HEK293 (cell line): Measurements from ENCODE around the gene ADAMTS16.

Experiments
- CTCF ChIA-PET: fragments of 350-600 bp; formaldehyde crosslinking; extraction: SDS; loops from one replicate; lab custom pipeline; 2021; ENCODE audit warnings: antibody characterized with exemption; lab: Yijun Ruan, JAX
- POLR2A ChIA-PET: fragments of 300-600 bp; formaldehyde crosslinking; extraction: SDS; loops from one replicate; lab custom pipeline; 2020; ENCODE audit warnings: antibody characterized with exemption, inconsistent platforms; lab: Yijun Ruan, JAX
- H3K27ac ChIP-seq: fragments of 200-500 bp; sonication (Bioruptor generic); 2 replicates; pipeline ENCODE4 v1.5.1; 2014; ENCODE audit warnings: low read depth, low read length, control low read depth, inconsistent platforms; ENCODE audit errors: extremely low read depth
- H3K36me3 ChIP-seq, 2 experiments: fragments of 200-500 bp in 1 of 2; sonication (Bioruptor generic) in 1 of 2; 1 replicate in 1 of 2; 2 replicates in 1 of 2; pipeline ENCODE4 v1.5.1; 2014 to 2017; ENCODE audit warnings: inconsistent platforms in 2 of 2, low read length in 2 of 2; ENCODE audit not compliant: control insufficient read depth in 2 of 2, insufficient read depth in 1 of 2
- H3K4me1 ChIP-seq: fragments of 200-500 bp; sonication (Bioruptor generic); 2 replicates; pipeline ENCODE4 v1.5.1; 2014; ENCODE audit warnings: mild to moderate bottlenecking, low read length, inconsistent platforms; ENCODE audit not compliant: control insufficient read depth, insufficient read depth
- H3K4me3 ChIP-seq: 2 replicates; pipeline ENCODE4 v1.5.1; 2011; ENCODE audit warnings: low read depth, mild to moderate bottlenecking, control low read depth, low read length, moderate library complexity
- H3K9me3 ChIP-seq: fragments of 200-500 bp; sonication (Bioruptor generic); 2 replicates; pipeline ENCODE4 v1.5.1; 2014; ENCODE audit warnings: low read depth, low read length, inconsistent platforms; ENCODE audit not compliant: control insufficient read depth, insufficient read depth
- FEZF1 ChIP-seq: fragments of 450-650 bp; formaldehyde crosslinking; IDR thresholded peaks from 2 replicates; pipeline ENCODE4 v1.5.1; 2016; ENCODE audit warnings: missing biosample characterization, missing genetic modification characterization
- HOXC10 ChIP-seq: sonication (generic); formaldehyde crosslinking; IDR thresholded peaks from 2 replicates; pipeline ENCODE4 v1.8.1; 2023; ENCODE audit warnings: mild to moderate bottlenecking, missing genetic modification reagents
- SP3 ChIP-seq: fragments of 450-650 bp; formaldehyde crosslinking; IDR thresholded peaks from 2 replicates; pipeline ENCODE4 v1.5.1; 2016; ENCODE audit warnings: missing biosample characterization, missing genetic modification characterization
- ZNF175 ChIP-seq: fragments of 450-650 bp; formaldehyde crosslinking; IDR thresholded peaks from 2 replicates; pipeline ENCODE4 v1.5.1; 2016; ENCODE audit warnings: missing biosample characterization, missing genetic modification characterization
- ZNF514 ChIP-seq: fragments of 450-650 bp; formaldehyde crosslinking; IDR thresholded peaks from 2 replicates; pipeline ENCODE4 v1.5.1; 2016; ENCODE audit warnings: missing biosample characterization, missing genetic modification characterization
- ZNF555 ChIP-seq: fragments of 450-650 bp; formaldehyde crosslinking; conservative IDR thresholded peaks from 2 replicates; pipeline ENCODE4 v1.5.1; 2017; ENCODE audit warnings: missing biosample characterization, mild to moderate bottlenecking, missing genetic modification characterization, inconsistent platforms
- ZNF571 ChIP-seq: fragments of 450-650 bp; formaldehyde crosslinking; IDR thresholded peaks from 2 replicates; pipeline ENCODE4 v1.5.0; 2017; ENCODE audit warnings: missing biosample characterization, missing genetic modification characterization
- ZNF843 ChIP-seq: fragments of 450-650 bp; formaldehyde crosslinking; IDR thresholded peaks from 2 replicates; pipeline ENCODE4 v1.5.1; 2016; ENCODE audit warnings: missing biosample characterization, missing genetic modification characterization
- ZXDB ChIP-seq: fragments of 450-650 bp; formaldehyde crosslinking; IDR thresholded peaks from 2 replicates; pipeline ENCODE4 v1.5.1; 2016; ENCODE audit warnings: missing biosample characterization, missing genetic modification characterization
- TF ChIP-seq, protein P1 (sequence below): fragments of 450-650 bp; formaldehyde crosslinking; IDR thresholded peaks from 2 replicates; pipeline ENCODE4 v1.5.1; 2016; ENCODE audit warnings: missing biosample characterization, missing genetic modification characterization
- TF ChIP-seq, protein P2 (sequence below): fragments of 450-650 bp; formaldehyde crosslinking; IDR thresholded peaks from 2 replicates; pipeline ENCODE4 v1.5.1; 2016; ENCODE audit warnings: missing biosample characterization, missing genetic modification characterization
- TF ChIP-seq, protein P3 (sequence below): fragments of 450-650 bp; formaldehyde crosslinking; IDR thresholded peaks from 2 replicates; pipeline ENCODE4 v1.5.1; 2017; ENCODE audit warnings: missing biosample characterization, missing genetic modification characterization

ADAMTS16 gene

DNA sequence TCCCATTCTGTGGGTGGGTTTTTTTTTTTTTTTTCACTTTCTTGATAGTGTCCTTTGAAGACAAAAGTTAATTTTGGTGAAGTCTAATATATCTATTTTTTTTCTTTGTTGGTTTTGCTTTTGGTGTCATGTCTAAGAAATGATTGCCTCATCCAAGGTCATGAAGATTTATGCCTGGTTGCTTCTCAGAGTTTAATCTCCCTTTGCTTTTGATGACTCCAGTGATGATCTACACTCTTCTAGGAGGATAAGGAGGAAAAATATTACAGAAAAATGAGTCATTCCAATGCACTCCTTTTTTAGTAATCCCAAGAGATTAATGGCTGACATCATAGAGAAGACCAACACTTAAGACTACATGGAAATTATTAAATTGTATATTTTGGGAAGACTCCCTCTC is 202.7 kb downstream of the ADAMTS16 start (continued):
- TF ChIP-seq, protein P1, sequence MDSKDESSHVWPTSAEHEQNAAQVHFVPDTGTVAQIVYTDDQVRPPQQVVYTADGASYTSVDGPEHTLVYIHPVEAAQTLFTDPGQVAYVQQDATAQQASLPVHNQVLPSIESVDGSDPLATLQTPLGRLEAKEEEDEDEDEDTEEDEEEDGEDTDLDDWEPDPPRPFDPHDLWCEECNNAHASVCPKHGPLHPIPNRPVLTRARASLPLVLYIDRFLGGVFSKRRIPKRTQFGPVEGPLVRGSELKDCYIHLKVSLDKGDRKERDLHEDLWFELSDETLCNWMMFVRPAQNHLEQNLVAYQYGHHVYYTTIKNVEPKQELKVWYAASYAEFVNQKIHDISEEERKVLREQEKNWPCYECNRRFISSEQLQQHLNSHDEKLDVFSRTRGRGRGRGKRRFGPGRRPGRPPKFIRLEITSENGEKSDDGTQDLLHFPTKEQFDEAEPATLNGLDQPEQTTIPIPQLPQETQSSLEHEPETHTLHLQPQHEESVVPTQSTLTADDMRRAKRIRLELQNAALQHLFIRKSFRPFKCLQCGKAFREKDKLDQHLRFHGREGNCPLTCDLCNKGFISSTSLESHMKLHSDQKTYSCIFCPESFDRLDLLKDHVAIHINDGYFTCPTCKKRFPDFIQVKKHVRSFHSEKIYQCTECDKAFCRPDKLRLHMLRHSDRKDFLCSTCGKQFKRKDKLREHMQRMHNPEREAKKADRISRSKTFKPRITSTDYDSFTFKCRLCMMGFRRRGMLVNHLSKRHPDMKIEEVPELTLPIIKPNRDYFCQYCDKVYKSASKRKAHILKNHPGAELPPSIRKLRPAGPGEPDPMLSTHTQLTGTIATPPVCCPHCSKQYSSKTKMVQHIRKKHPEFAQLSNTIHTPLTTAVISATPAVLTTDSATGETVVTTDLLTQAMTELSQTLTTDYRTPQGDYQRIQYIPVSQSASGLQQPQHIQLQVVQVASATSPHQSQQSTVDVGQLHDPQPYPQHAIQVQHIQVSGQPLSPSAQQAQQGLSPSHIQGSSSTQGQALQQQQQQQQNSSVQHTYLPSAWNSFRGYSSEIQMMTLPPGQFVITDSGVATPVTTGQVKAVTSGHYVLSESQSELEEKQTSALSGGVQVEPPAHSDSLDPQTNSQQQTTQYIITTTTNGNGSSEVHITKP (tag by site-specific recombination), result peak; percentile 66
- TF ChIP-seq ZNF843 (tag by site-specific recombination), result peak; percentile 79
- no peak for TF ChIP-seq HOXC10 (CRISPR knock-in tag)

DNA sequence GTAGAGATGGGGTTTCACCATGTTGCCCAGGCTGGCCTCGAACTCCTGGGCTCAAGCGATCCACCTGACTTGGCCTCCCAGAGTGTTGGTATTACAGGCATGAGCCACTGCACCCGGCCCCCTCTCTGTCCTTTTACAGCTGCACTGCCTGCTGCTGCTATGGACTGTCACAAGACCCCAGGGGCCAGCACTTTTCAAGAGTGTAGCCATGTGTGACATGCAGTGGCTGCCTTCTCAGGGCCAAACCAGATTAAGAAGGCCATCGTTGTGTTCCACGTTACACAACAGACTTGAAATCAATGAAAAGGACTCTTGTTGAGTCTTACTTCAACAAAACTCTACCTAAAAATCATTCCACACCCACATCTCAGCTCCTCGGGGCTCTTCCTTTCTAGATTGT is 203.4 kb downstream of the ADAMTS16 start:
- Histone ChIP-seq H3K4me3 (no peak overlapping the region), H3K36me3 (no peaks in the 10 kb centered on the region), H3K9me3 (no peaks in the 10 kb centered on the region), H3K27ac (peak overlapping the region; percentile 11; the same call in 1 of the 2 replicates), H3K4me1 (peaks cover 37% of the 10 kb centered on the region)
- no peak for TF ChIP-seq ZNF571 (tag by site-specific recombination)
- TF ChIP-seq ZNF514, result no peak
- TF ChIP-seq SP3 (tag by site-specific recombination), result no peak
- no peak for TF ChIP-seq ZNF175 (tag by site-specific recombination)
- TF ChIP-seq, protein P2, sequence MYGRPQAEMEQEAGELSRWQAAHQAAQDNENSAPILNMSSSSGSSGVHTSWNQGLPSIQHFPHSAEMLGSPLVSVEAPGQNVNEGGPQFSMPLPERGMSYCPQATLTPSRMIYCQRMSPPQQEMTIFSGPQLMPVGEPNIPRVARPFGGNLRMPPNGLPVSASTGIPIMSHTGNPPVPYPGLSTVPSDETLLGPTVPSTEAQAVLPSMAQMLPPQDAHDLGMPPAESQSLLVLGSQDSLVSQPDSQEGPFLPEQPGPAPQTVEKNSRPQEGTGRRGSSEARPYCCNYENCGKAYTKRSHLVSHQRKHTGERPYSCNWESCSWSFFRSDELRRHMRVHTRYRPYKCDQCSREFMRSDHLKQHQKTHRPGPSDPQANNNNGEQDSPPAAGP (tag by site-specific recombination), result no peak
- ChIA-PET POLR2A (no interaction called here), CTCF (interaction anchor here (0.6 to 1.6 kb wide), 7 partner anchors 48 to 1113 kb away, joined by 3 to 6 read pairs (median 3); no protein-coding TSS in a partner anchor)

DNA sequence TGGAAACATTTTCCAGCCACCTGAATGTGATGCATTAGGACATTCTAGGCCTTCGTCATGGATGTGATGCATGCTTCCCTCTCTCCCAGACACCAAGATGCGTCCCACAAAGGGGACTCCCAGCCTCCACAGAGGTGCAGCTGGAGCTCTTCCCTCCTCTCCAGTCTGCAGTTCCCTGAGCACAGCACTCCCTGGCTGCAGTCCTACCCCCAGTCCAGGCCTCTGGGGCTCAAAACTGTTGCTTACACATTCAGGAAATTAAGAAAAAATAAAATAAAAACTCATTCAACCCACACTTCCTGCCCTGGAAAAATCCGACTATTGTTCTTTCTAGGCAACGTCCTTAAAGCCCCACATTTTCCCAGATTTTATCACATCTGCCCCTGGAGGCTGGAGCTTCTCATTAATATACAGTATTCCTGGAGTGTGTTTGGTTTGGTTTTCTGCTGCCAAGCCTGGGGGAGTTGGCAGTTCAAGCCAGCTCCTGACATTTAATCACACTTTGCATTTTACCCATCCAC is 204.0 kb downstream of the ADAMTS16 start:
- POLR2A ChIA-PET, result no interaction called here
- peak overlapping the region; percentile 11 for H3K27ac ChIP-seq
- CTCF ChIA-PET, result interaction anchor here (0.6 to 1.6 kb wide), 8 partner anchors 8 to 464 kb away, joined by 3 to 6 read pairs (median 4); no protein-coding TSS in a partner anchor
- H3K4me3 ChIP-seq, result no peak overlapping the region
- H3K36me3 ChIP-seq, result no peaks in the 10 kb centered on the region
- TF ChIP-seq FEZF1, result peak; percentile 60
- TF ChIP-seq, protein P3, sequence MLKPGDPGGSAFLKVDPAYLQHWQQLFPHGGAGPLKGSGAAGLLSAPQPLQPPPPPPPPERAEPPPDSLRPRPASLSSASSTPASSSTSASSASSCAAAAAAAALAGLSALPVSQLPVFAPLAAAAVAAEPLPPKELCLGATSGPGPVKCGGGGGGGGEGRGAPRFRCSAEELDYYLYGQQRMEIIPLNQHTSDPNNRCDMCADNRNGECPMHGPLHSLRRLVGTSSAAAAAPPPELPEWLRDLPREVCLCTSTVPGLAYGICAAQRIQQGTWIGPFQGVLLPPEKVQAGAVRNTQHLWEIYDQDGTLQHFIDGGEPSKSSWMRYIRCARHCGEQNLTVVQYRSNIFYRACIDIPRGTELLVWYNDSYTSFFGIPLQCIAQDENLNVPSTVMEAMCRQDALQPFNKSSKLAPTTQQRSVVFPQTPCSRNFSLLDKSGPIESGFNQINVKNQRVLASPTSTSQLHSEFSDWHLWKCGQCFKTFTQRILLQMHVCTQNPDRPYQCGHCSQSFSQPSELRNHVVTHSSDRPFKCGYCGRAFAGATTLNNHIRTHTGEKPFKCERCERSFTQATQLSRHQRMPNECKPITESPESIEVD (tag by site-specific recombination), result 0 out of 2 replicates have a peak, but pooled peaks have one; percentile 46
- TF ChIP-seq ZXDB (tag by site-specific recombination), result 0 out of 2 replicates have a peak, but pooled peaks have one; percentile 25
- TF ChIP-seq, protein P1 (tag by site-specific recombination), result peak; percentile 49; the same call in 1 of the 2 replicates
- no peak for TF ChIP-seq ZNF555 (tag by site-specific recombination)
- TF ChIP-seq, all 188 proteins: peak for 4
- Histone ChIP-seq H3K9me3 (no peaks in the 10 kb centered on the region), H3K4me1 (peaks cover 37% of the 10 kb centered on the region)
